ENCODE data around the gene AOC1.

GRCh38 chr7:150804802-150805201, 47.5 kb upstream of the AOC1 start:
- TF ChIP-seq TCF7 (IDR thresholded peaks at IDR 0.05; ENCODE audit: borderline replicate concordance) (no peak), RCOR1 (conservative IDR thresholded peaks at IDR 0.05; ENCODE audit: low read depth, low read length) (no peak), FOS (IDR thresholded peaks at IDR 0.05; ENCODE audit: borderline replicate concordance, extremely low read depth, insufficient read length) (no peak), EZH2 (IDR thresholded peaks at IDR 0.05; ENCODE audit: borderline replicate concordance, control insufficient read depth, low read depth, low read length) (no peak), HCFC1 (IDR thresholded peaks at IDR 0.05; ENCODE audit: low read length) (no peak), NFYB (IDR thresholded peaks at IDR 0.05; ENCODE audit: insufficient read depth, low read depth, low read length) (no peak), MTA3 (IDR thresholded peaks at IDR 0.05; ENCODE audit: borderline replicate concordance, low read length) (no peak), PBX3 (IDR thresholded peaks at IDR 0.05; ENCODE audit: insufficient replicate concordance, low read depth, low read length) (no peak), NRF1 (conservative IDR thresholded peaks at IDR 0.05; ENCODE audit: low read depth, low read length) (no peak), PAX8 (IDR thresholded peaks at IDR 0.05) (no peak)
- TF ChIP-seq, protein P1, sequence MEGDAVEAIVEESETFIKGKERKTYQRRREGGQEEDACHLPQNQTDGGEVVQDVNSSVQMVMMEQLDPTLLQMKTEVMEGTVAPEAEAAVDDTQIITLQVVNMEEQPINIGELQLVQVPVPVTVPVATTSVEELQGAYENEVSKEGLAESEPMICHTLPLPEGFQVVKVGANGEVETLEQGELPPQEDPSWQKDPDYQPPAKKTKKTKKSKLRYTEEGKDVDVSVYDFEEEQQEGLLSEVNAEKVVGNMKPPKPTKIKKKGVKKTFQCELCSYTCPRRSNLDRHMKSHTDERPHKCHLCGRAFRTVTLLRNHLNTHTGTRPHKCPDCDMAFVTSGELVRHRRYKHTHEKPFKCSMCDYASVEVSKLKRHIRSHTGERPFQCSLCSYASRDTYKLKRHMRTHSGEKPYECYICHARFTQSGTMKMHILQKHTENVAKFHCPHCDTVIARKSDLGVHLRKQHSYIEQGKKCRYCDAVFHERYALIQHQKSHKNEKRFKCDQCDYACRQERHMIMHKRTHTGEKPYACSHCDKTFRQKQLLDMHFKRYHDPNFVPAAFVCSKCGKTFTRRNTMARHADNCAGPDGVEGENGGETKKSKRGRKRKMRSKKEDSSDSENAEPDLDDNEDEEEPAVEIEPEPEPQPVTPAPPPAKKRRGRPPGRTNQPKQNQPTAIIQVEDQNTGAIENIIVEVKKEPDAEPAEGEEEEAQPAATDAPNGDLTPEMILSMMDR (IDR thresholded peaks at IDR 0.05 in 2 of 3, conservative IDR thresholded peaks at IDR 0.05 in 1 of 3; ENCODE audit: control insufficient read depth in 2 of 3, extremely low read depth in 1 of 3, insufficient read depth in 1 of 3, low read depth in 3 of 3, low read length in 3 of 3) = no peak

Data from GM12878 (cell line).